ENCODE results near the gene KLHL41. TPM values are rescaled to one million over a fixed set of nuclear protein-coding genes. Genes with fewer than 3 reads are reported as not detected.

The KLHL41 gene
- total RNA-seq, 1 donor from 2014 or later = not detected

GRCh38 chr2:169480079-169480465 lies 29.4 kb upstream of the KLHL41 start:
- Mint-ChIP-seq H3K36me3 (ENCODE audit: low read depth) (no peaks in the 10 kb centered on the region), H3K4me1 (ENCODE audit: low read depth) (peaks cover 12% of the 10 kb centered on the region), H3K4me3 (ENCODE audit: low read depth) (peak overlapping the region; percentile 88), H3K27ac (no peak overlapping the region), H3K27me3 (ENCODE audit: low read depth) (no peaks in the 10 kb centered on the region), H3K9me3 (no peaks in the 10 kb centered on the region)
- intact Hi-C loops (cut with micrococcal nuclease) = no loop called here
- no peak for DNase-seq (ENCODE audit: low spot score)

GRCh38 chr2:169485650-169486138 lies 23.8 kb upstream of the KLHL41 start:
- Mint-ChIP-seq H3K4me1 (ENCODE audit: low read depth) (no peaks in the 10 kb centered on the region), H3K4me3 (ENCODE audit: low read depth) (no peak overlapping the region), H3K9me3 (no peaks in the 10 kb centered on the region)

GRCh38 chr2:169486487-169486886 lies 23.0 kb upstream of the KLHL41 start:
- Mint-ChIP-seq H3K4me1 (ENCODE audit: low read depth) (no peaks in the 10 kb centered on the region), H3K27ac (no peak overlapping the region), H3K9me3 (no peaks in the 10 kb centered on the region), H3K27me3 (ENCODE audit: low read depth) (no peaks in the 10 kb centered on the region), H3K36me3 (ENCODE audit: low read depth) (no peaks in the 10 kb centered on the region), H3K4me3 (ENCODE audit: low read depth) (no peak overlapping the region)
- DNase-seq (ENCODE audit: low spot score) = no peak
- intact Hi-C loops (cut with micrococcal nuclease) = no loop called here

More at GRCh38 chr2:169485650-169486138, 23.8 kb upstream of the KLHL41 start:
- Mint-ChIP-seq H3K27ac (no peak overlapping the region), H3K27me3 (ENCODE audit: low read depth) (no peaks in the 10 kb centered on the region), H3K36me3 (ENCODE audit: low read depth) (no peaks in the 10 kb centered on the region)
- no peak for DNase-seq (ENCODE audit: low spot score)
- intact Hi-C loops (cut with micrococcal nuclease) = no loop called here

- no peaks in the 10 kb centered on the region for H3K9me3 Mint-ChIP-seq
- intact Hi-C loops (cut with micrococcal nuclease) = no loop called here
Measured at GRCh38 chr2:169490834-169491233, 18.7 kb upstream of the KLHL41 start.

GRCh38 chr2:169491378-169491777 lies 18.1 kb upstream of the KLHL41 start:
- Mint-ChIP-seq H3K9me3 (no peaks in the 10 kb centered on the region), H3K36me3 (ENCODE audit: low read depth) (no peaks in the 10 kb centered on the region)
- intact Hi-C loops (cut with micrococcal nuclease) = no loop called here

More at GRCh38 chr2:169490834-169491233, 18.7 kb upstream of the KLHL41 start:
- no peaks in the 10 kb centered on the region for H3K36me3 Mint-ChIP-seq (ENCODE audit: low read depth)
- no peak for DNase-seq (ENCODE audit: low spot score)
- H3K27me3 Mint-ChIP-seq (ENCODE audit: low read depth) = no peaks in the 10 kb centered on the region
- H3K27ac Mint-ChIP-seq = no peak overlapping the region
- no peak overlapping the region for H3K4me3 Mint-ChIP-seq (ENCODE audit: low read depth)
- H3K4me1 Mint-ChIP-seq (ENCODE audit: low read depth) = no peaks in the 10 kb centered on the region

GRCh38 chr2:169493360-169493759 lies 16.1 kb upstream of the KLHL41 start:
- DNase-seq (ENCODE audit: low spot score) = no peak
- Mint-ChIP-seq H3K36me3 (ENCODE audit: low read depth) (no peaks in the 10 kb centered on the region), H3K4me3 (ENCODE audit: low read depth) (no peak overlapping the region), H3K27ac (no peak overlapping the region), H3K27me3 (ENCODE audit: low read depth) (no peaks in the 10 kb centered on the region), H3K4me1 (ENCODE audit: low read depth) (no peaks in the 10 kb centered on the region), H3K9me3 (no peaks in the 10 kb centered on the region)
- intact Hi-C loops (cut with micrococcal nuclease) = no loop called here

More at GRCh38 chr2:169491378-169491777, 18.1 kb upstream of the KLHL41 start:
- Mint-ChIP-seq H3K27me3 (ENCODE audit: low read depth) (no peaks in the 10 kb centered on the region), H3K4me3 (ENCODE audit: low read depth) (no peak overlapping the region), H3K4me1 (ENCODE audit: low read depth) (no peaks in the 10 kb centered on the region), H3K27ac (no peak overlapping the region)
- DNase-seq (ENCODE audit: low spot score) = no peak

GRCh38 chr2:169495310-169495928 lies 14.1 kb upstream of the KLHL41 start:
- Mint-ChIP-seq H3K27me3 (ENCODE audit: low read depth) (no peaks in the 10 kb centered on the region), H3K27ac (no peak overlapping the region), H3K4me3 (ENCODE audit: low read depth) (no peak overlapping the region), H3K4me1 (ENCODE audit: low read depth) (no peaks in the 10 kb centered on the region), H3K9me3 (no peaks in the 10 kb centered on the region), H3K36me3 (ENCODE audit: low read depth) (no peaks in the 10 kb centered on the region)
- no peak for DNase-seq (ENCODE audit: low spot score)
- intact Hi-C loops (cut with micrococcal nuclease) = no loop called here

- H3K9me3 Mint-ChIP-seq = no peaks in the 10 kb centered on the region
- intact Hi-C loops (cut with micrococcal nuclease) = no loop called here
- no peaks in the 10 kb centered on the region for H3K27me3 Mint-ChIP-seq (ENCODE audit: low read depth)
- H3K4me1 Mint-ChIP-seq (ENCODE audit: low read depth) = peaks cover 9% of the 10 kb centered on the region
- no peak overlapping the region for H3K4me3 Mint-ChIP-seq (ENCODE audit: low read depth)
- no peak overlapping the region for H3K27ac Mint-ChIP-seq
- no peak for DNase-seq (ENCODE audit: low spot score)
- no peaks in the 10 kb centered on the region for H3K36me3 Mint-ChIP-seq (ENCODE audit: low read depth)
Measured at GRCh38 chr2:169504651-169505050, 4.9 kb upstream of the KLHL41 start.

- H3K36me3 Mint-ChIP-seq (ENCODE audit: low read depth) = no peaks in the 10 kb centered on the region
- H3K9me3 Mint-ChIP-seq = no peaks in the 10 kb centered on the region
- H3K27ac Mint-ChIP-seq = peak overlapping the region; percentile 15
- no peak for DNase-seq (ENCODE audit: low spot score)
- H3K4me3 Mint-ChIP-seq (ENCODE audit: low read depth) = peak overlapping the region; percentile 5
- intact Hi-C loops (cut with micrococcal nuclease) = no loop called here
- peaks cover 9% of the 10 kb centered on the region for H3K4me1 Mint-ChIP-seq (ENCODE audit: low read depth)
- H3K27me3 Mint-ChIP-seq (ENCODE audit: low read depth) = peaks cover 2% of the 10 kb centered on the region
Measured at GRCh38 chr2:169507698-169508097, 1.8 kb upstream of the KLHL41 start.

GRCh38 chr2:169509955-169510354 lies 453 bp downstream of the KLHL41 start:
- H3K9me3 Mint-ChIP-seq = no peaks in the 10 kb centered on the region
- no peak overlapping the region for H3K4me3 Mint-ChIP-seq (ENCODE audit: low read depth)
- peaks cover 9% of the 10 kb centered on the region for H3K4me1 Mint-ChIP-seq (ENCODE audit: low read depth)
- peaks cover 6% of the 10 kb centered on the region for H3K27me3 Mint-ChIP-seq (ENCODE audit: low read depth)
- no peaks in the 10 kb centered on the region for H3K36me3 Mint-ChIP-seq (ENCODE audit: low read depth)
- no peak overlapping the region for H3K27ac Mint-ChIP-seq
- DNase-seq (ENCODE audit: low spot score) = no peak
- intact Hi-C loops (cut with micrococcal nuclease) = no loop called here

- no peak for DNase-seq (ENCODE audit: low spot score)
- no peaks in the 10 kb centered on the region for H3K36me3 Mint-ChIP-seq (ENCODE audit: low read depth)
Measured at GRCh38 chr2:169510496-169510895, 994 bp downstream of the KLHL41 start.

GRCh38 chr2:169511818-169512217 lies 2.3 kb downstream of the KLHL41 start:
- H3K27me3 Mint-ChIP-seq (ENCODE audit: low read depth) = peaks cover 10% of the 10 kb centered on the region
- no peak overlapping the region for H3K4me3 Mint-ChIP-seq (ENCODE audit: low read depth)
- no peaks in the 10 kb centered on the region for H3K36me3 Mint-ChIP-seq (ENCODE audit: low read depth)
- H3K4me1 Mint-ChIP-seq (ENCODE audit: low read depth) = peaks cover 9% of the 10 kb centered on the region
- intact Hi-C loops (cut with micrococcal nuclease) = no loop called here
- no peaks in the 10 kb centered on the region for H3K9me3 Mint-ChIP-seq
- no peak for DNase-seq (ENCODE audit: low spot score)
- H3K27ac Mint-ChIP-seq = no peak overlapping the region

More at GRCh38 chr2:169510496-169510895, 994 bp downstream of the KLHL41 start:
- Mint-ChIP-seq H3K9me3 (no peaks in the 10 kb centered on the region), H3K27ac (no peak overlapping the region), H3K4me1 (ENCODE audit: low read depth) (peaks cover 9% of the 10 kb centered on the region), H3K4me3 (ENCODE audit: low read depth) (no peak overlapping the region), H3K27me3 (ENCODE audit: low read depth) (peaks cover 8% of the 10 kb centered on the region)
- intact Hi-C loops (cut with micrococcal nuclease) = no loop called here

GRCh38 chr2:169512525-169512924 lies 3.0 kb downstream of the KLHL41 start:
- intact Hi-C loops (cut with micrococcal nuclease) = no loop called here
- no peak overlapping the region for H3K27ac Mint-ChIP-seq
- H3K36me3 Mint-ChIP-seq (ENCODE audit: low read depth) = no peaks in the 10 kb centered on the region
- no peaks in the 10 kb centered on the region for H3K9me3 Mint-ChIP-seq
- no peak for DNase-seq (ENCODE audit: low spot score)
- H3K4me1 Mint-ChIP-seq (ENCODE audit: low read depth) = peaks cover 5% of the 10 kb centered on the region
- no peak overlapping the region for H3K4me3 Mint-ChIP-seq (ENCODE audit: low read depth)
- peaks cover 10% of the 10 kb centered on the region for H3K27me3 Mint-ChIP-seq (ENCODE audit: low read depth)

All from activated T-helper 2 cell treated with anti-CD3 and anti-CD28 coated beads, Interferon-gamma antibody, Interleukin-2, Interleukin-4, amounts not matched to agents 10 μg/mL and 5 μg/mL and 100 μg/mL, durations not matched to agents 14 hours and 24 hours and 36 hours (primary cell).